Chondrocyte (in vitro differentiated cells): Measurements from ENCODE around the gene RRAGA. TPM values are rescaled to one million over a fixed set of nuclear protein-coding genes. Genes with fewer than 3 reads are reported as not detected.
A peak's percentile ranks its signal among the peaks of the same experiment; 100 is the strongest.

ENCODE experiments used
- DNase-seq: peaks from one replicate; pipeline ENCODE4 v3.0.0; 2021; ENCODE audit warnings: mixed read lengths, low spot score
- H3K27ac Mint-ChIP-seq: one replicate; pipeline ENCODE4 v1.8.0; 2021; ENCODE audit warnings: mild to moderate bottlenecking, moderate library complexity, mixed read lengths; ENCODE audit not compliant: unreplicated experiment
- H3K27me3 Mint-ChIP-seq: 2 replicates; pipeline ENCODE4 v1.8.0; 2021; ENCODE audit warnings: low read depth, mixed read lengths
- H3K36me3 Mint-ChIP-seq: 2 replicates; pipeline ENCODE4 v1.8.0; 2021; ENCODE audit warnings: low read depth, mixed read lengths
- H3K4me1 Mint-ChIP-seq: 2 replicates; pipeline ENCODE4 v1.8.0; 2021; ENCODE audit warnings: low read depth, mild to moderate bottlenecking, mixed read lengths
- H3K4me3 Mint-ChIP-seq: one replicate; pipeline ENCODE4 v1.8.0; 2021; ENCODE audit warnings: mild to moderate bottlenecking, moderate library complexity, mixed read lengths; ENCODE audit not compliant: unreplicated experiment
- H3K9me3 Mint-ChIP-seq: 2 replicates; pipeline ENCODE4 v1.8.0; 2021; ENCODE audit warnings: low read depth, mixed read lengths
- total RNA-seq: library from RNA; stranded (reverse); gene quantifications from 3 replicates; pipeline ENCODE4 v1.2.1, GENCODE V29; 2021
- TF ChIP-seq, protein P1 (sequence below): fragments of 200-600 bp; sonication (generic); IDR thresholded peaks from 2 replicates; pipeline ENCODE4 v1.5.0; 2021; ENCODE audit warnings: antibody characterized with exemption, mild to moderate bottlenecking, moderate library complexity

Gene RRAGA
- total RNA-seq, 1 donor from 2014 or later: 98.3 TPM

GRCh38 chr9:19049917-19050636 lies 850 bp downstream of the RRAGA start:
- no peaks in the 10 kb centered on the region for H3K36me3 Mint-ChIP-seq

DNA sequence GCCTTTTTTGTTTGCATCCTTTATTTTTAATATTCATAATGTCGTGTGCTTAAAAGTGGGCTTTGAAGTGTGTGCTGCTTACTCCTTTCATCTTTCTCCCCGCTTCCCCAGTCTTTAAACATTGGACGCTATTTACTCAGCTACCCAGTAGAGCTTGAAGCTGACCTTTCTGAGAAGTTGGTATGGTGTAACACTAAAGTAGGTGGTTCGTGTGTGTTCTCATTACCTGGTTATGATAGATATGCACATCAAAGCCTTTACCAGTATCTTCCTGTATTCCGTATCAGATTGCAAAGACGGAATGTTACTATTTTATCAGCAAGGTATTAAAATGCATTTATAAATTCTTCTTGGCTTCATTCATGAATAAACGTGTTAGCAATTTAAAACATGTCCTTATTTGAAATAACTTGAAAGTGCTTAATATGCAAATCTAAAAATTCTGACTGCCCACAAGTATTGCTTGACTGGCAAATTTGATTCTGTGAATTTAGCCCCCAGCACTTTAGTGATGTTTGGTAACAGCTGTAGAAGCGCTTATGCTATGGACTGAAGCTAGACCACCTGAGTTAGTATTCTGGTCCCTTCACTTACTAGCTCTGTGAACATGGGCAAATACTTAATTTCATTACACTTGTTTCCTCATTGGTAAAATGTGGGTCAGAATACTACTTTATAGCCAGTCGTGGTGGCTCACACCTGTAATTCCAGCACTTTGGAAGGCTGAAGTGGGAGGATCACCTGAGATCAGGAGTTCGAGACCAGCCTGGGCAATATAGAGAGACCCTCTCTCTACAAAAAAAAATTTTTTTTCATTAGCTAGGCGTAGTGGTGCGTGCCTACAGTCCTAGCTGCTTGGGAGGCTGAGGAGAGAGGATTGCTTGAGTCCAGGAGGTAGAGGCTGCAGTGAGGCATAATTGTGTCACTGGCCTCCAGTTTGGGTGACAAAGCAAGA lies 1.7 kb downstream of the RRAGA start:
- TF ChIP-seq, protein P1, sequence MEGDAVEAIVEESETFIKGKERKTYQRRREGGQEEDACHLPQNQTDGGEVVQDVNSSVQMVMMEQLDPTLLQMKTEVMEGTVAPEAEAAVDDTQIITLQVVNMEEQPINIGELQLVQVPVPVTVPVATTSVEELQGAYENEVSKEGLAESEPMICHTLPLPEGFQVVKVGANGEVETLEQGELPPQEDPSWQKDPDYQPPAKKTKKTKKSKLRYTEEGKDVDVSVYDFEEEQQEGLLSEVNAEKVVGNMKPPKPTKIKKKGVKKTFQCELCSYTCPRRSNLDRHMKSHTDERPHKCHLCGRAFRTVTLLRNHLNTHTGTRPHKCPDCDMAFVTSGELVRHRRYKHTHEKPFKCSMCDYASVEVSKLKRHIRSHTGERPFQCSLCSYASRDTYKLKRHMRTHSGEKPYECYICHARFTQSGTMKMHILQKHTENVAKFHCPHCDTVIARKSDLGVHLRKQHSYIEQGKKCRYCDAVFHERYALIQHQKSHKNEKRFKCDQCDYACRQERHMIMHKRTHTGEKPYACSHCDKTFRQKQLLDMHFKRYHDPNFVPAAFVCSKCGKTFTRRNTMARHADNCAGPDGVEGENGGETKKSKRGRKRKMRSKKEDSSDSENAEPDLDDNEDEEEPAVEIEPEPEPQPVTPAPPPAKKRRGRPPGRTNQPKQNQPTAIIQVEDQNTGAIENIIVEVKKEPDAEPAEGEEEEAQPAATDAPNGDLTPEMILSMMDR: no peak
- Mint-ChIP-seq H3K36me3 (peaks cover 2% of the 10 kb centered on the region), H3K27me3 (no peaks in the 10 kb centered on the region), H3K27ac (peak overlapping the region; percentile 96), H3K4me1 (peaks cover 39% of the 10 kb centered on the region), H3K9me3 (no peaks in the 10 kb centered on the region), H3K4me3 (peak overlapping the region; percentile 87)
- no peak for DNase-seq

More at GRCh38 chr9:19049917-19050636, 850 bp downstream of the RRAGA start:
- TF ChIP-seq, protein P1: no peak
- no peaks in the 10 kb centered on the region for H3K9me3 Mint-ChIP-seq
- H3K4me3 Mint-ChIP-seq: peak overlapping the region; percentile 87
- H3K4me1 Mint-ChIP-seq: peaks cover 39% of the 10 kb centered on the region
- peak overlapping the region; percentile 96 for H3K27ac Mint-ChIP-seq
- no peak for DNase-seq
- no peaks in the 10 kb centered on the region for H3K27me3 Mint-ChIP-seq

DNA sequence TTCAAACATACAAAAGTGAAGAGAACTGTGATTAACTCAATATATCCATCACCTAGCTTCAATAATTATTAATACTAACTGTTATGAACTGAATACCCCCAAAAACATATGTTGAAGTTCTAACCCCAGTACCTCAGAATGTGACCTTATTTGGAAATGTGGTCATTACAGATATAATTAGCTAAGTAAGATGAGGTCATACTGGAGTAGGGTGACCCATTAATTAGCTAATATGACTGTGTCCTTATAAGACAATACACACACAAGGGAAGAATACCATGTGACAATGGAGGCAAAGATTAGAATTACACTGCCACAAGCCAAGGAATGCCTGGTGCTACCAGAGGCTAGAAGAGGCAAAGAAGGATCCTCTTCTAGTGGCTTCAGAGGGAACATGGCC lies 7.8 kb downstream of the RRAGA start:
- no peak for DNase-seq
- H3K4me3 Mint-ChIP-seq: no peak overlapping the region
- H3K27ac Mint-ChIP-seq: no peak overlapping the region
- no peaks in the 10 kb centered on the region for H3K9me3 Mint-ChIP-seq
- no peaks in the 10 kb centered on the region for H3K27me3 Mint-ChIP-seq
- TF ChIP-seq, protein P1: no peak
- peaks cover 10% of the 10 kb centered on the region for H3K4me1 Mint-ChIP-seq
- peaks cover 22% of the 10 kb centered on the region for H3K36me3 Mint-ChIP-seq

- no peaks in the 10 kb centered on the region for H3K4me1 Mint-ChIP-seq
- TF ChIP-seq, protein P1: no peak
- DNase-seq: no peak
- no peaks in the 10 kb centered on the region for H3K27me3 Mint-ChIP-seq
- H3K36me3 Mint-ChIP-seq: peaks cover 31% of the 10 kb centered on the region
- no peak overlapping the region for H3K4me3 Mint-ChIP-seq
- peaks cover 3% of the 10 kb centered on the region for H3K9me3 Mint-ChIP-seq
- H3K27ac Mint-ChIP-seq: no peak overlapping the region
Measured at GRCh38 chr9:19074229-19074628, 25.0 kb downstream of the RRAGA start.

DNA sequence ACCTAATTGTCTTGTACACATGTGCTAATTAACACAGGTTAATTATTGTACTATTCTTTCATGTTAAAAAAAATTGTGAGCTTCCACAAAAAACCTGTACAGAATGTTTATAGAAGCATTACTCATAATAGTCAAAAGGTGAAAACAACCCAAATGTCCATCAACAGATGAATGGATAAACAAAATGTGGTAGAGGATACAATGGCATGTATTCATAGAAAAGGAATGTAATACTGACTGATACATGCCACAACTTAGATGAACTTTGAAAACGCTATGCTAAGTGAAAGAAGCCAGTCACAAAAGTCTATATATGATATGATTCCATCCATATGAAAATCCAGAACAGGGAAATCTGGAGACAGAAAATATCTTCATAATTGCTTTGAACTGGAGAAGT lies 25.6 kb downstream of the RRAGA start:
- Mint-ChIP-seq H3K4me3 (no peak overlapping the region), H3K9me3 (peaks cover 3% of the 10 kb centered on the region), H3K27ac (no peak overlapping the region), H3K27me3 (no peaks in the 10 kb centered on the region), H3K36me3 (peaks cover 30% of the 10 kb centered on the region), H3K4me1 (no peaks in the 10 kb centered on the region)
- no peak for DNase-seq
- TF ChIP-seq, protein P1: no peak
